SK-N-SH (cell line): ENCODE results near the gene TMCO4. TPM values are rescaled to one million over a fixed set of nuclear protein-coding genes. Genes with fewer than 3 reads are reported as not detected.

Source experiments
- CTCF ChIA-PET: fragments of 300-600, 350-600 bp; formaldehyde crosslinking; extraction: SDS; loops from one replicate; lab custom pipeline; 2021; lab: Yijun Ruan, JAX
- POLR2A ChIA-PET: fragments of 350-600 bp; sonication (Branson Sonifier 250); formaldehyde crosslinking; extraction: SDS; loops from one replicate; lab custom pipeline; 2020; ENCODE audit warnings: antibody characterized with exemption, inconsistent platforms; lab: Yijun Ruan, JAX
- DNase-seq: peaks from one replicate; pipeline ENCODE4 v3.0.0; 2012
- H2AFZ ChIP-seq: fragments of 200-600 bp; sonication (generic); 2 replicates; pipeline ENCODE4 v1.8.1; 2016; ENCODE audit warnings: antibody characterized with exemption, mild to moderate bottlenecking, low read depth
- H3F3A ChIP-seq: fragments of 200-600 bp; sonication (generic); replicated peaks from 2 replicates; pipeline ENCODE3; 2016; ENCODE audit warnings: antibody characterized with exemption, mild to moderate bottlenecking; ENCODE audit not compliant: insufficient read depth
- H3K27ac ChIP-seq, 2 experiments: fragments of 200-500 bp in 1 of 2; fragments of 200-600 bp in 1 of 2; sonication (Bioruptor generic) in 1 of 2; sonication (generic), shearing (Covaris generic) in 1 of 2; 2 replicates each; pipeline versions ENCODE4 v1.5.1 to v1.6.1; 2014 to 2016; ENCODE audit warnings: low read depth in 2 of 2, inconsistent platforms in 1 of 2, low read length in 1 of 2, mild to moderate bottlenecking in 1 of 2, mixed read lengths in 1 of 2
- H3K27me3 ChIP-seq: fragments of 200-600 bp; sonication (generic), shearing (Covaris generic); 2 replicates; pipeline ENCODE4 v1.6.1; 2016; ENCODE audit warnings: mixed run types; ENCODE audit not compliant: insufficient read depth
- H3K36me3 ChIP-seq, 2 experiments: fragments of 200-500 bp in 1 of 2; fragments of 200-600 bp in 1 of 2; sonication (Bioruptor generic) in 1 of 2; sonication (generic) in 1 of 2; replicated peaks in 1 of 2; 2 replicates each; pipeline versions ENCODE3 to v1.5.1; 2014 to 2016; ENCODE audit warnings: low read length in 1 of 2, mild to moderate bottlenecking in 1 of 2; ENCODE audit not compliant: insufficient read depth in 2 of 2, control insufficient read depth in 1 of 2
- H3K4me1 ChIP-seq, 2 experiments: fragments of 200-500 bp in 1 of 2; fragments of 200-600 bp in 1 of 2; sonication (Bioruptor generic) in 1 of 2; sonication (generic), shearing (Covaris generic) in 1 of 2; 2 replicates each; pipeline versions ENCODE4 v1.5.1 to v1.6.1; 2014 to 2016; ENCODE audit warnings: low read depth in 1 of 2, low read length in 1 of 2, mixed run types in 1 of 2; ENCODE audit not compliant: insufficient read depth in 2 of 2, control insufficient read depth in 1 of 2
- H3K4me2 ChIP-seq: fragments of 200-600 bp; sonication (generic), shearing (Covaris generic); 2 replicates; pipeline ENCODE4 v1.6.1; 2017; ENCODE audit warnings: mixed run types
- H3K4me3 ChIP-seq, 2 experiments: fragments of 200-500 bp in 1 of 2; fragments of 200-600 bp in 1 of 2; sonication (Bioruptor generic) in 1 of 2; sonication (generic), shearing (Covaris generic) in 1 of 2; 2 replicates each; pipeline versions ENCODE4 v1.5.1 to v1.8.1; 2014 to 2016; ENCODE audit warnings: low read depth in 2 of 2, inconsistent platforms in 1 of 2, low read length in 1 of 2, mild to moderate bottlenecking in 1 of 2, mixed read lengths in 1 of 2, moderate library complexity in 1 of 2
- H3K79me2 ChIP-seq: fragments of 200-600 bp; sonication (generic); 2 replicates; pipeline ENCODE4 v1.8.1; 2017; ENCODE audit warnings: mild to moderate bottlenecking; ENCODE audit not compliant: insufficient read depth
- H3K9ac ChIP-seq: fragments of 200-600 bp; sonication (generic); 2 replicates; pipeline ENCODE4 v1.6.1; 2017; ENCODE audit warnings: mixed run types
- H3K9me2 ChIP-seq: fragments of 200-600 bp; sonication (generic); 2 replicates; pipeline ENCODE4 v1.6.1; 2017; ENCODE audit warnings: mixed run types
- H3K9me3 ChIP-seq: fragments of 200-600 bp; sonication (generic); 2 replicates; pipeline ENCODE4 v1.6.1; 2017; ENCODE audit warnings: mixed run types, mild to moderate bottlenecking, moderate library complexity
- H4K20me1 ChIP-seq: fragments of 200-600 bp; sonication (generic); 2 replicates; pipeline ENCODE4 v1.6.1; 2017; ENCODE audit warnings: mild to moderate bottlenecking, mixed run types; ENCODE audit not compliant: insufficient read depth
- CHD2 ChIP-seq: fragments of 150-350 bp; IDR thresholded peaks from 2 replicates; pipeline ENCODE4 v1.6.1; 2018; ENCODE audit warnings: low read length; ENCODE audit not compliant: partially characterized antibody
- ELF1 ChIP-seq: IDR thresholded peaks from 2 replicates; pipeline ENCODE4 v1.4.0; 2012
- EZH2phosphoT487 ChIP-seq: fragments of 200-600 bp; sonication (generic); IDR thresholded peaks from 2 replicates; pipeline ENCODE4 v1.6.1; 2017; ENCODE audit warnings: low read depth, mixed run types, mild to moderate bottlenecking, antibody characterized with exemption, moderate library complexity, borderline replicate concordance
- FOXM1 ChIP-seq: IDR thresholded peaks from 2 replicates; pipeline ENCODE4 v1.4.0; 2012; ENCODE audit warnings: low read depth, mild to moderate bottlenecking
- GABPA ChIP-seq: IDR thresholded peaks from 2 replicates; pipeline ENCODE4 v1.4.0; 2012; ENCODE audit warnings: low read depth, mild to moderate bottlenecking
- GATA2 ChIP-seq: sonication (generic); formaldehyde crosslinking; IDR thresholded peaks from 2 replicates; pipeline ENCODE4 v1.5.0; 2020; ENCODE audit warnings: mild to moderate bottlenecking, missing genetic modification reagents
- MXI1 ChIP-seq: IDR thresholded peaks from 2 replicates; pipeline ENCODE4 v1.6.1; 2012; ENCODE audit warnings: mild to moderate bottlenecking, low read depth, low read length, improper control_type of control experiment
- NRF1 ChIP-seq: IDR thresholded peaks from 2 replicates; pipeline ENCODE4 v1.6.1; 2012; ENCODE audit warnings: low read depth, mild to moderate bottlenecking, low read length
- RAD21 ChIP-seq: IDR thresholded peaks from 2 replicates; pipeline ENCODE4 v1.6.1; 2012; ENCODE audit warnings: mild to moderate bottlenecking, low read length
- REST ChIP-seq: IDR thresholded peaks from 2 replicates; pipeline ENCODE4 v1.6.1; 2012; ENCODE audit warnings: mild to moderate bottlenecking, low read depth, low read length, moderate library complexity
- RFX5 ChIP-seq: IDR thresholded peaks from 2 replicates; pipeline ENCODE4 v1.6.1; 2012; ENCODE audit warnings: mild to moderate bottlenecking, improper control_type of control experiment, low read length
- RXRA ChIP-seq: IDR thresholded peaks from 2 replicates; pipeline ENCODE4 v1.4.0; 2012; ENCODE audit warnings: low read depth, mild to moderate bottlenecking, borderline replicate concordance
- TAF1 ChIP-seq: IDR thresholded peaks from 2 replicates; pipeline ENCODE4 v1.6.1; 2012; ENCODE audit warnings: low read depth, mild to moderate bottlenecking, low read length, moderate library complexity, borderline replicate concordance
- TCF12 ChIP-seq: IDR thresholded peaks from 2 replicates; pipeline ENCODE4 v1.4.0; 2012
- TEAD4 ChIP-seq: IDR thresholded peaks from 2 replicates; pipeline ENCODE4 v1.4.0; 2012; ENCODE audit warnings: mild to moderate bottlenecking, borderline replicate concordance; ENCODE audit not compliant: insufficient read depth
- USF1 ChIP-seq: IDR thresholded peaks from 2 replicates; pipeline ENCODE4 v1.4.0; 2012; ENCODE audit warnings: low read depth, borderline replicate concordance
- WGBS: methylation state at CpG from one replicate; pipeline ENCODE4 v1.1.6; 2017; ENCODE audit warnings: low lambda C conversion rate; 5-methylcytosine and 5-hydroxymethylcytosine counted together
- polyA plus RNA-seq, 3 experiments: library from polyadenylated mRNA; depleted of rRNA; stranded (reverse); fragments of >200 nt; gene quantifications; 2 replicates each; pipeline ENCODE4 v1.2.3, GENCODE V29; 2012
- TF ChIP-seq, protein P1 (sequence below): fragments of 150-350 bp; IDR thresholded peaks from 2 replicates; pipeline ENCODE4 v1.6.1; 2016; ENCODE audit warnings: mild to moderate bottlenecking, low read depth, low read length

TMCO4 gene
- polyA plus RNA-seq, 1 of the 3 experiments (the other 2 are of a cell fraction): 4.2 TPM

GRCh38 chr1:19689085-19689757 lies 110.5 kb downstream of the TMCO4 start:
- Histone ChIP-seq H3K4me2 (no peak overlapping the region), H3K9ac (no peak overlapping the region), H3K4me3 (no peak overlapping the region), H3K79me2 (no peaks in the 10 kb centered on the region), H3K9me3 (no peaks in the 10 kb centered on the region), H3K36me3 (no peaks in the 10 kb centered on the region), H3K27me3 (no peaks in the 10 kb centered on the region), H3K9me2 (no peaks in the 10 kb centered on the region), H3F3A (no peaks in the 10 kb centered on the region), H3K4me1 (peaks cover 0 to 12% of the 10 kb centered on the region in 2 experiments; a peak in 1 of 4 replicates), H3K27ac (peak overlapping the region in 1 of 2 experiments; percentile 34; a peak in 1 of 4 replicates), H2AFZ (no peak overlapping the region), H4K20me1 (no peaks in the 10 kb centered on the region)
- TF ChIP-seq USF1 (no peak), FOXM1 (no peak), ELF1 (no peak), NRF1 (no peak), GATA2 (no peak), TAF1 (no peak), REST (no peak), RXRA (no peak), GABPA (no peak), CHD2 (no peak), RAD21 (no peak), EZH2phosphoT487 (no peak), TCF12 (no peak), RFX5 (no peak), TEAD4 (no peak), MXI1 (no peak)
- TF ChIP-seq, protein P1, sequence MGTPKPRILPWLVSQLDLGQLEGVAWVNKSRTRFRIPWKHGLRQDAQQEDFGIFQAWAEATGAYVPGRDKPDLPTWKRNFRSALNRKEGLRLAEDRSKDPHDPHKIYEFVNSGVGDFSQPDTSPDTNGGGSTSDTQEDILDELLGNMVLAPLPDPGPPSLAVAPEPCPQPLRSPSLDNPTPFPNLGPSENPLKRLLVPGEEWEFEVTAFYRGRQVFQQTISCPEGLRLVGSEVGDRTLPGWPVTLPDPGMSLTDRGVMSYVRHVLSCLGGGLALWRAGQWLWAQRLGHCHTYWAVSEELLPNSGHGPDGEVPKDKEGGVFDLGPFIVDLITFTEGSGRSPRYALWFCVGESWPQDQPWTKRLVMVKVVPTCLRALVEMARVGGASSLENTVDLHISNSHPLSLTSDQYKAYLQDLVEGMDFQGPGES: no peak
- peak; percentile 52 for DNase-seq
- ChIA-PET POLR2A (no interaction called here), CTCF (interaction anchor here (1.0 to 2.5 kb wide), 3 partner anchors 15 to 28 kb away, joined by 3 to 19 read pairs (median 18); no protein-coding TSS in a partner anchor)
- 60% methylated on average over 5 of the region's 5 CpGs for WGBS
